HG02759 (cell line): ENCODE data around the gene C14orf180.

Experiments
- ATAC-seq: cut with Tn5 transposase; IDR thresholded peaks from one replicate; pipeline ENCODE4 v1.9.1; 2021; ENCODE audit warnings: mild to moderate bottlenecking, moderate library complexity; ENCODE audit not compliant: unreplicated experiment

The C14orf180 gene

GRCh38 chr14:104592292-104592672 lies 12.7 kb downstream of the C14orf180 start:
- ATAC-seq: no peak

- ATAC-seq: no peak
These were observed 13.2 kb downstream of the C14orf180 start for GRCh38 chr14:104592785-104593184.

GRCh38 chr14:104593241-104593701 lies 13.7 kb downstream of the C14orf180 start:
- ATAC-seq: no peak

GRCh38 chr14:104593710-104594136 lies 14.2 kb downstream of the C14orf180 start:
- ATAC-seq: no peak

- no peak for ATAC-seq
These were observed 14.9 kb downstream of the C14orf180 start for GRCh38 chr14:104594310-104595046.

- no peak for ATAC-seq
These were observed 15.6 kb downstream of the C14orf180 start for GRCh38 chr14:104595116-104595675.

GRCh38 chr14:104595911-104596450 lies 16.4 kb downstream of the C14orf180 start:
- ATAC-seq: no peak

- ATAC-seq: no peak
These were observed 16.9 kb downstream of the C14orf180 start for GRCh38 chr14:104596451-104596918.

GRCh38 chr14:104596927-104597351 lies 17.4 kb downstream of the C14orf180 start:
- ATAC-seq: no peak

GRCh38 chr14:104597576-104597975 lies 18.0 kb downstream of the C14orf180 start:
- no peak for ATAC-seq

GRCh38 chr14:104598039-104598909 lies 18.7 kb downstream of the C14orf180 start:
- no peak for ATAC-seq

- no peak for ATAC-seq
These were observed 19.3 kb downstream of the C14orf180 start for GRCh38 chr14:104598910-104599273.

- no peak for ATAC-seq
These were observed 19.9 kb downstream of the C14orf180 start for GRCh38 chr14:104599446-104599845.

- ATAC-seq: no peak
These were observed 20.6 kb downstream of the C14orf180 start for GRCh38 chr14:104600141-104600643.

- ATAC-seq: no peak
These were observed 21.2 kb downstream of the C14orf180 start for GRCh38 chr14:104600805-104601204.

GRCh38 chr14:104601786-104602185 lies 22.2 kb downstream of the C14orf180 start:
- ATAC-seq: no peak

- ATAC-seq: no peak
These were observed 22.9 kb downstream of the C14orf180 start for GRCh38 chr14:104602315-104602932.

GRCh38 chr14:104602933-104603325 lies 23.4 kb downstream of the C14orf180 start:
- no peak for ATAC-seq

GRCh38 chr14:104603711-104604401 lies 24.3 kb downstream of the C14orf180 start:
- no peak for ATAC-seq
